Spleen (tissue), 7 donors: ENCODE results near the gene KRTAP12-4.

Source experiments
- POLR2AphosphoS5 ChIP-seq, 3 donors: sonication (generic); formaldehyde crosslinking; IDR thresholded peaks; one replicate each; pipeline ENCODE4 v1.5.1; 2017; ENCODE audit warnings: antibody characterized with exemption in 3 of 3
- TF ChIP-seq, protein P1 (sequence below), 11 experiments: fragments of 200-600 bp in 7 of 11; fragments of 450-650 bp in 4 of 11; sonication (generic) in 4 of 11; IDR thresholded peaks in 8 of 11; conservative IDR thresholded peaks in 3 of 11; 1 replicate in 7 of 11; 2 replicates in 4 of 11; pipeline versions ENCODE4 v1.4.0 to v1.8.0; 2016 to 2021; ENCODE audit warnings: antibody characterized with exemption in 11 of 11, inconsistent platforms in 4 of 11, mild to moderate bottlenecking in 1 of 11
- donor health status: DM: no; HTN: no; CAD: no; lungs with moderate emphysema.
- donor health status: DM: no; HTN: no; CAD: no.
- donor health status: DM: no; HTN: no; CAD: no.

DNA sequence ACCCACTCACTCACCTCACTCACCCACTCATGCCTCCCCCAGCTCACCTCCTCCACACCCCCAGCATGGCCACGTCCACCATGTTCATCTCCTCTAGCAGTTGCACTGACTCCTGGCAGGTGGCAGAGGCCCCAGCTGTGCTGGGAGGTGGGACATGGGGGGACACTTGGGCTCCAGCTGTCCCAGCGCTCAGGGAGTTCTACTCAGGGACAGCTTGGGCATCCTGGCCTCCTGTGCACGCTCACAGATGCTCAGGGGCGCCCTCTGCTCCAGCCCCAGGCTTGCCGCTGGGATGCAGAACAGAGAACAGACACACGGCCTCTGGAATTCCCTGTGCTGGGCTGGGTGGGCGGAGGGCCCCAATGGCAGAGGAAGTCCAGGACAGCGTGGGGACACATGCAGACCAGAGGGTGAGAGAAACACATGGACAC, 37.4 kb downstream of the KRTAP12-4 start:
- TF ChIP-seq POLR2AphosphoS5 (IDR thresholded peaks at IDR 0.05), result no peak
- TF ChIP-seq, protein P1, sequence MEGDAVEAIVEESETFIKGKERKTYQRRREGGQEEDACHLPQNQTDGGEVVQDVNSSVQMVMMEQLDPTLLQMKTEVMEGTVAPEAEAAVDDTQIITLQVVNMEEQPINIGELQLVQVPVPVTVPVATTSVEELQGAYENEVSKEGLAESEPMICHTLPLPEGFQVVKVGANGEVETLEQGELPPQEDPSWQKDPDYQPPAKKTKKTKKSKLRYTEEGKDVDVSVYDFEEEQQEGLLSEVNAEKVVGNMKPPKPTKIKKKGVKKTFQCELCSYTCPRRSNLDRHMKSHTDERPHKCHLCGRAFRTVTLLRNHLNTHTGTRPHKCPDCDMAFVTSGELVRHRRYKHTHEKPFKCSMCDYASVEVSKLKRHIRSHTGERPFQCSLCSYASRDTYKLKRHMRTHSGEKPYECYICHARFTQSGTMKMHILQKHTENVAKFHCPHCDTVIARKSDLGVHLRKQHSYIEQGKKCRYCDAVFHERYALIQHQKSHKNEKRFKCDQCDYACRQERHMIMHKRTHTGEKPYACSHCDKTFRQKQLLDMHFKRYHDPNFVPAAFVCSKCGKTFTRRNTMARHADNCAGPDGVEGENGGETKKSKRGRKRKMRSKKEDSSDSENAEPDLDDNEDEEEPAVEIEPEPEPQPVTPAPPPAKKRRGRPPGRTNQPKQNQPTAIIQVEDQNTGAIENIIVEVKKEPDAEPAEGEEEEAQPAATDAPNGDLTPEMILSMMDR (IDR thresholded peaks at IDR 0.05 in 8 of 11, conservative IDR thresholded peaks at IDR 0.05 in 3 of 11), result no peak
